Mesendoderm (in vitro differentiated cells): ENCODE results near the gene UQCRFS1. TPM values are rescaled to one million over a fixed set of nuclear protein-coding genes. Genes with fewer than 3 reads are reported as not detected.
A peak's percentile ranks its signal among the peaks of the same experiment; 100 is the strongest.

Experiments
- DNase-seq: peaks from one replicate; pipeline ENCODE4 v3.0.0; 2013
- H2AK5ac ChIP-seq: 2 replicates; pipeline ENCODE4 v1.6.1; 2013; ENCODE audit warnings: low read length, inconsistent platforms
- H2BK120ac ChIP-seq: 2 replicates; pipeline ENCODE4 v1.6.1; 2013; ENCODE audit warnings: low read depth, mild to moderate bottlenecking, low read length, moderate library complexity, mixed read lengths
- H2BK15ac ChIP-seq: replicated peaks from 2 replicates; pipeline ENCODE4 v1.6.1; 2013; ENCODE audit warnings: low read depth, mild to moderate bottlenecking, moderate library complexity
- H2BK5ac ChIP-seq: 2 replicates; pipeline ENCODE4 v1.6.1; 2013; ENCODE audit warnings: low read length, inconsistent platforms
- H3K18ac ChIP-seq: 2 replicates; pipeline ENCODE4 v1.6.1; 2013; ENCODE audit warnings: mild to moderate bottlenecking, low read length, mixed read lengths
- H3K23ac ChIP-seq: one replicate; pipeline ENCODE4 v1.6.1; 2013; ENCODE audit warnings: low read length
- H3K27ac ChIP-seq: 2 replicates; pipeline ENCODE4 v1.5.1; 2013; ENCODE audit warnings: low read depth, mild to moderate bottlenecking, inconsistent platforms, low read length, moderate library complexity
- H3K27me3 ChIP-seq: 2 replicates; pipeline ENCODE4 v1.6.1; 2013; ENCODE audit warnings: low read length, control low read depth, mild to moderate bottlenecking, inconsistent platforms; ENCODE audit not compliant: insufficient read depth, poor library complexity
- H3K36me3 ChIP-seq: 2 replicates; pipeline ENCODE4 v1.6.1; 2013; ENCODE audit warnings: low read length, inconsistent platforms; ENCODE audit not compliant: control insufficient read depth, insufficient read depth
- H3K4ac ChIP-seq: one replicate; pipeline ENCODE4 v1.6.1; 2013; ENCODE audit warnings: low read depth, mild to moderate bottlenecking, low read length, moderate library complexity
- H3K4me1 ChIP-seq: 2 replicates; pipeline ENCODE4 v1.6.1; 2013; ENCODE audit warnings: low read depth, low read length, inconsistent platforms; ENCODE audit not compliant: control insufficient read depth
- H3K4me2 ChIP-seq: 2 replicates; pipeline ENCODE4 v1.6.1; 2013; ENCODE audit warnings: low read length
- H3K4me3 ChIP-seq: 2 replicates; pipeline ENCODE4 v1.5.1; 2013; ENCODE audit warnings: mild to moderate bottlenecking, low read length
- H3K56ac ChIP-seq: one replicate; pipeline ENCODE4 v1.6.1; 2013; ENCODE audit warnings: low read length
- H3K79me1 ChIP-seq: 2 replicates; pipeline ENCODE4 v1.6.1; 2013; ENCODE audit warnings: low read length, inconsistent platforms
- H3K79me2 ChIP-seq: 2 replicates; pipeline ENCODE4 v1.6.1; 2013; ENCODE audit warnings: mild to moderate bottlenecking, low read length; ENCODE audit not compliant: control insufficient read depth, insufficient read depth
- H3K9ac ChIP-seq: 2 replicates; pipeline ENCODE4 v1.6.1; 2013; ENCODE audit warnings: low read length, inconsistent platforms
- H4K5ac ChIP-seq: one replicate; pipeline ENCODE4 v1.6.1; 2013; ENCODE audit warnings: low read length
- H4K8ac ChIP-seq: one replicate; pipeline ENCODE4 v1.6.1; 2013; ENCODE audit warnings: low read depth, mild to moderate bottlenecking, control low read depth, low read length, moderate library complexity
- WGBS: extraction: QIAGEN DNeasy Blood & Tissue Kit; methylation state at CpG from one replicate; pipeline ENCODE4 v1.1.7; 2013; ENCODE audit warnings: low lambda C conversion rate, missing lambda C conversion rate; ENCODE audit not compliant: insufficient coverage; ENCODE audit errors: extremely low coverage; 5-methylcytosine and 5-hydroxymethylcytosine counted together
- polyA plus RNA-seq, 2 experiments: library from polyadenylated mRNA; stranded (reverse); fragments of 200-250 nt; gene quantifications; one replicate each; pipeline ENCODE4 v1.2.3, GENCODE V29; 2013

Gene UQCRFS1
- 39.7 TPM for polyA plus RNA-seq (2013, experiment 1 of 2)
- 40.9 TPM for polyA plus RNA-seq (2013, experiment 2 of 2)

DNA sequence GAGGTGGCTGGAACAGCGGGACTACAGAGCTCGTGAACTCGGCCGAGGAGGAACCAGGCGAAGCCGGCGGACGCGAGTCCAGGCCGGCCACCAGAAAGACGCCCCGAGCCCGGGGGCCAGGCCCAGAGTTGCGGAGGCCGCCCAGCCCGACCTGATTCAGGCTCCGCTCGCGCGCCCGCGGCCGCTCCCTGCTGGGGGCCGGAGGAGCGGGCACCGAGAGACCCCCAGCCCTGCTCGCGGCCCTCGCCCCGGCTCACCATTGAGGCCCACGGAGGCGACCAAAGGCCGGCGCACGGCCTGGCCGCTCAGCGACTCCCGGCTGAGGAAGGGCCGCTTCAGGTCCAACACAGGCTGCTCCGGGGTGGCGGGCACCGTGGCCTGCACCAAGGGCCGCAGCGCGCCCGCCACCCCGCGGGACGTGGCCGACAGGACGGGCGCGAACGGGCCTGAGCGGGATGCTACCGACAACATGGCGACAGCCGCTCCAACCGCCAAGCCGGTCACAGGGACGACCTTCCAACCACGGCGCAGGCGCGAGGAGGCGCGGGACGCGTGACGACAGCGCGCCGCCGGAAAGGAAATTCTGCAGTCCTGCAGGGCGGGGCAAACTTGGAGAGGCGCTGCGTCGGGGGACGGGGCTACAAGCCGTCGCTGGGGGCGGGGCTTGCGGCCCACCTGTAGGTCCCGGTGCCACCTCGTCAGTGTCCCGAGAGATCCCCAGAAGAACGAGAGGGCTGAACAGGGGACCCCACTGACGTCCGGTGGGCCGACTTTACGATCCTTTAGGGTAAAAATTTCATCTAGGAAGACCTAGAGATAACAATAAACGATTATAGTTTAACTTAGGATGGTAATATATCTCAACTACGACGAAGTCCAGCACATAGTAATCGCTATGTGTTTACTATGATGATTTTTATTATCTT lies at the start of gene UQCRFS1:
Gene UQCRFS1, minus strand, starts transcription at position 504 of the 926 bp plus-strand sequence. Its CDS starts 33 bp downstream, at position 471.
- WGBS: no CpG with 5 or more reads among the region's 95 CpGs
- H2BK120ac ChIP-seq: no peak within 1 kb of the TSS
- no peak within 1 kb of the TSS for H4K5ac ChIP-seq
- no peaks in the 10 kb centered on the region for H3K27me3 ChIP-seq
- peak within 1 kb of the TSS; percentile 85 for H3K18ac ChIP-seq
- DNase-seq: peak; percentile 97
- peak within 1 kb of the TSS; percentile 16 for H4K8ac ChIP-seq
- H3K79me2 ChIP-seq: peaks cover 28% of the 10 kb centered on the region
- H3K9ac ChIP-seq: peak within 1 kb of the TSS; percentile 97
- H3K4me2 ChIP-seq: peak within 1 kb of the TSS; percentile 88
- no peak within 1 kb of the TSS for H2BK15ac ChIP-seq
- no peaks in the 10 kb centered on the region for H3K79me1 ChIP-seq
- no peaks in the 10 kb centered on the region for H3K36me3 ChIP-seq
- H2AK5ac ChIP-seq: no peak within 1 kb of the TSS
- peak within 1 kb of the TSS; percentile 80 for H3K56ac ChIP-seq
- H2BK5ac ChIP-seq: no peak within 1 kb of the TSS
- peak within 1 kb of the TSS; percentile 62 for H3K4ac ChIP-seq
- peak within 1 kb of the TSS; percentile 33 for H3K23ac ChIP-seq
- peak within 1 kb of the TSS; percentile 88 for H3K4me3 ChIP-seq
- H3K4me1 ChIP-seq: peaks cover 4% of the 10 kb centered on the region
- no peak within 1 kb of the TSS for H3K27ac ChIP-seq

DNA sequence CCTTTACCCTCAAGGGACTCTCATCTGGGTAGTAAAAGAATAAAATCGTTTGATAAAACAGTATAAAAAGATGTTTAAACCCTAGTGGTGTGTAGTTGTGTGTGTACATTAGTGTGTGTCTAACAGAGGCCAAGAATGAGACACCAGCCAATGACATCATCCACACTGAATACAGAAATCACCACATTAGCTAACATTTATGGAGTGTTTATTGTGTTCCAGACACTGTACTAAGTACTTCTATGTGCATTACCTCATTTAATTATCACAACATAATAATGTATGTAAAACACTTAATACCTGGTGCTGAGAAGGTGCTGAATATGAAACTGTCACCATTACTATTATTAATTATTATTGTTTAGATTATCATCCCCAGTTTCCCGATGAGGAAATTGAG lies 49.1 kb upstream of the UQCRFS1 start:
- Histone ChIP-seq H3K4me1 (no peaks in the 10 kb centered on the region), H4K8ac (no peak overlapping the region), H3K56ac (no peak overlapping the region), H2BK5ac (no peak overlapping the region), H3K79me1 (no peaks in the 10 kb centered on the region), H3K27me3 (no peaks in the 10 kb centered on the region), H3K4ac (no peak overlapping the region), H3K4me2 (no peak overlapping the region), H3K9ac (no peak overlapping the region), H3K36me3 (no peaks in the 10 kb centered on the region), H3K27ac (no peak overlapping the region), H3K23ac (no peak overlapping the region), H3K79me2 (no peaks in the 10 kb centered on the region), H2BK15ac (no peak overlapping the region), H2AK5ac (no peak overlapping the region), H3K18ac (no peak overlapping the region), H3K4me3 (no peak overlapping the region), H2BK120ac (no peak overlapping the region), H4K5ac (no peak overlapping the region)
- no peak for DNase-seq
- WGBS: no CpG with 5 or more reads among the region's 2 CpGs

DNA sequence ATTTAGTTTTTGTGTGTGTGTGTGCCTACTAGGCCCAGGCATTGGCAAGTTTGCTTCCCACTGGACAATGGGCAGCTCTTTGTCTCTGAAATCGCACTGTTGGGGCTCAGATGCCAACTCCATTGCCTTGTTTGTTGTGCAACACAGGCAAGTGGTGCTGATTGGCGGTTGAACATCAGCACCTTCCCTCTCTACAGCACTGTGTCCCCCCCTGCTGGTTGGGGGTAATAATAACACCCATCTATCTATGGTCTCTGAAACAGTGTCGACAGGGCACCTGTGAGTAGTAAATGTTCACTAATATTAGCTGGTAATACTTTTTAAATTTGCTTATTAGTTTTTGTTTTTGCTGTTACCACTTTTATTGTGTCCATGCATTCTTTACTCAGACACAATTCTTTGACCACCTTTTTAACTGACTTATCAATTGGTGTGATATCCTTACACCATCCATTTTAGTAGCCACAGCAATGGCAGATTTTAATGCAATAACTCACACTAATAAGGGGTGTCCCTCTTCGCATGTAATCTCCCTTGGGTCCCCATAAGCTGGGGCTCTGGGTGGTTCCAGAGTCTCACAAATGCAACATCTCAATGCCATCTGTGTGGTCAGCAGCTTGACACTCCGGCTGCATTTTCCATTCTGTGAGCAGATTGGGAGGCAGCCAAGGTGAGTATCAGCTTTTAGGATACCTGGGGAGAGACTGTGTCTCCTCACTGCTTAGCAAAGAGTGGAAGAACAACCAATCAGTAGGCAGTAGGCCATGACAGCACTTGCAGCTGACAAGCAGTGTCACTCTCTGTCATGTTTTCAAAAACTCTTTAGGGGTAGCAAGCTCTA lies 47.7 kb upstream of the UQCRFS1 start:
- no CpG with 5 or more reads among the region's 5 CpGs for WGBS

DNA sequence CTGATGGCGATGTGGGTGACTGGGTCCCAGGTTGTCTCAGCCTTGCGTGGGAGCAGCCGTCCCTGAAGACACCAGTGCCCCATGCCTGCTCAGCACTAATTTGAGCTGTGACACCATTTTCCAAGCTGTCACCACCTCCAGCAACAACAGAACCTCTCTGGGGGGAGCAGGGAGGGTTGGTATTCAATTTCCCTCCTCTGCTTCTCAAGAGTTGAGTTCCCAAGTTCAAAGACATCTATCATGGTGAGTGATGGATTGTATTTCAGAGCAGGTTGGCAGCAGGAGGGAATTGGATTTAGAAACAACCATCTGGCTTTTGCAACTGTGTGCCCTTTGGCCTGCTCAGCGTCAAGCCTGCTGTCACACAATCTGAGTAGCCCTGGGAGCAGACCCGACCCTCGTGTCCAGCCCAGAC lies 46.9 kb upstream of the UQCRFS1 start:
- H2AK5ac ChIP-seq: no peak overlapping the region
- DNase-seq: no peak
- no peak overlapping the region for H3K9ac ChIP-seq
- no peak overlapping the region for H3K56ac ChIP-seq
- no peaks in the 10 kb centered on the region for H3K27me3 ChIP-seq
- no peaks in the 10 kb centered on the region for H3K79me1 ChIP-seq
- no peak overlapping the region for H3K4me3 ChIP-seq
- no peak overlapping the region for H4K5ac ChIP-seq
- H3K79me2 ChIP-seq: no peaks in the 10 kb centered on the region
- H2BK120ac ChIP-seq: no peak overlapping the region
- H3K27ac ChIP-seq: no peak overlapping the region
- H3K18ac ChIP-seq: no peak overlapping the region
- no peak overlapping the region for H2BK15ac ChIP-seq
- H3K23ac ChIP-seq: no peak overlapping the region
- no peaks in the 10 kb centered on the region for H3K4me1 ChIP-seq
- H3K4me2 ChIP-seq: no peak overlapping the region
- no peaks in the 10 kb centered on the region for H3K36me3 ChIP-seq
- no peak overlapping the region for H4K8ac ChIP-seq
- H3K4ac ChIP-seq: no peak overlapping the region
- WGBS: no CpG with 5 or more reads among the region's 6 CpGs
- H2BK5ac ChIP-seq: no peak overlapping the region

More for the DNA sequence above, 47.7 kb upstream of the UQCRFS1 start:
- Histone ChIP-seq H3K23ac (no peak overlapping the region), H4K5ac (no peak overlapping the region), H2BK120ac (no peak overlapping the region), H3K36me3 (no peaks in the 10 kb centered on the region), H3K56ac (no peak overlapping the region), H3K4ac (no peak overlapping the region), H2BK15ac (no peak overlapping the region), H3K4me2 (no peak overlapping the region), H3K79me1 (no peaks in the 10 kb centered on the region), H3K79me2 (no peaks in the 10 kb centered on the region), H2BK5ac (no peak overlapping the region), H2AK5ac (no peak overlapping the region), H3K27me3 (no peaks in the 10 kb centered on the region), H3K27ac (no peak overlapping the region), H3K4me1 (no peaks in the 10 kb centered on the region), H3K9ac (no peak overlapping the region), H3K4me3 (no peak overlapping the region), H4K8ac (no peak overlapping the region), H3K18ac (no peak overlapping the region)
- DNase-seq: peak; percentile 69

DNA sequence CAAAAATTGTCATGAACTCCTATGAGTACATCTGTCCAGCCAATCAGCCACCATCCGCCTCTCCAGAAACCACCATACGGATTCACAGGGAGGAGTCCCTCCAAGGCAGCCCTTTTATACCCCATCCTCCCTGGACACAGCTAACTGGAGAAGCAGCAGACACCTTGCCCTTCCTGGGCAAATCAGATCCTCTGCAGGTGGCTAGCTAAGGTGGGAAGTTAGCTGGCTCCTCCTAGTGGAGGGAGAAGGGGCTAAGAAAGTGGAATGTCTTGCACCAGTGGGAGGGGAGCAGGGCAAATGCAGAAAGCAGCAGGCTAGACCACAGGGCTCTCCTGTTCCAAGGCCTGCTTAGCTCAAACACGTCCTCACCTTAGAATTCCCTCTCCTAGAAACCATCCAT lies 46.2 kb upstream of the UQCRFS1 start:
- Histone ChIP-seq H3K18ac (no peak overlapping the region), H3K79me1 (no peaks in the 10 kb centered on the region), H3K9ac (no peak overlapping the region), H3K27ac (no peak overlapping the region), H3K56ac (no peak overlapping the region), H4K8ac (no peak overlapping the region), H4K5ac (no peak overlapping the region), H3K4me1 (no peaks in the 10 kb centered on the region), H2BK15ac (no peak overlapping the region), H3K36me3 (no peaks in the 10 kb centered on the region), H2AK5ac (no peak overlapping the region), H2BK120ac (no peak overlapping the region), H3K4ac (no peak overlapping the region), H3K79me2 (no peaks in the 10 kb centered on the region), H2BK5ac (no peak overlapping the region), H3K4me2 (no peak overlapping the region), H3K4me3 (no peak overlapping the region), H3K23ac (no peak overlapping the region), H3K27me3 (no peaks in the 10 kb centered on the region)
- no CpG with 5 or more reads among the region's 3 CpGs for WGBS
- DNase-seq: peak; percentile 55
